GM06990 (cell line): ENCODE measurements around the gene CCR9.

Experiments
- DNase-seq: peaks from one replicate; pipeline ENCODE4 v3.0.0-alpha.2; 2011; ENCODE audit not compliant: insufficient read length; ENCODE audit errors: extremely low read depth
- H3K27me3 ChIP-seq: replicated peaks from 2 replicates; pipeline ENCODE4 v1.6.0; 2011; ENCODE audit warnings: low read length; ENCODE audit not compliant: control insufficient read depth, insufficient read depth
- H3K36me3 ChIP-seq: 2 replicates; pipeline ENCODE4 v1.5.1; 2011; ENCODE audit warnings: low read length; ENCODE audit not compliant: control insufficient read depth, insufficient read depth
- H3K4me3 ChIP-seq: replicated peaks from 2 replicates; pipeline ENCODE4 v1.5.1; 2011; ENCODE audit warnings: low read depth, mild to moderate bottlenecking, control low read depth, low read length
- TF ChIP-seq, protein P1 (sequence below): IDR thresholded peaks from 2 replicates; pipeline ENCODE4 v1.5.1; 2011; ENCODE audit warnings: low read length, control low read depth, mild to moderate bottlenecking, inconsistent platforms; ENCODE audit not compliant: insufficient read depth, poor library complexity, severe bottlenecking

The CCR9 gene

DNA sequence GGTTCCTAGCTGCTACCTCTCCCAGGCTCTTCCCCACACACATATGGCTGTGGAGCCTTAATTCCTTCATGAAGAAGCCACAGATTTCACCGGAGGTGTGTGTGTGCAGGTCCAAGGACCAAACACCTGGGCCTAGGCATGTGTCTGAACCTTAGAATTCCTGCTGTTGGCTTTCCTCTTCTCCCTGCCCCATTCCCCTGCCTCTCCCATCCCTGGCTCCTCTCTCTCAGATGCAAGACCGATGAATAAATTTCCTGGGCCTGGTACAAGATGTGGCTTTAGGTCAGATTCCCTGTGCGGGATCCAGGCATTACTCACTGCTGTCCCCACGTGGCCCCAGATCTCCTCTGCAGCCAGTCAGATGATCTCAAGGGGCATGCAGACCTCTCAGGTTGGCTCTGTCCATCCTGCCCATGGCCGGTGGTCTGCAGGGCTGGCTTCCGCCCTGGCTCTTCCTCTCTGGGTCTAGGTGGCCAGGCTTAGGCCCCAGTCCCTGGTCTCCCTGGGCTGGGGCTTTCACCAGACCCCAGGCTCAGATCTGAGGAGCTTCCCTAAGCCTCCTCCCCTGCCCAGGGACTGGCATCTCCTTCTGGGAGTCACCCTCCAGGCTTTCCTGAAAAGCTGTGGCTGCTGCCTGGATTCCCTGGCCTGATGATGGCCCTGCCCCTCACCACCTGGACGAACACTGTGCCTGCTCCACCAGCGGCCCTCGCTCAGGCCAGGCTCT, 20.5 kb downstream of the CCR9 start:
- TF ChIP-seq, protein P1, sequence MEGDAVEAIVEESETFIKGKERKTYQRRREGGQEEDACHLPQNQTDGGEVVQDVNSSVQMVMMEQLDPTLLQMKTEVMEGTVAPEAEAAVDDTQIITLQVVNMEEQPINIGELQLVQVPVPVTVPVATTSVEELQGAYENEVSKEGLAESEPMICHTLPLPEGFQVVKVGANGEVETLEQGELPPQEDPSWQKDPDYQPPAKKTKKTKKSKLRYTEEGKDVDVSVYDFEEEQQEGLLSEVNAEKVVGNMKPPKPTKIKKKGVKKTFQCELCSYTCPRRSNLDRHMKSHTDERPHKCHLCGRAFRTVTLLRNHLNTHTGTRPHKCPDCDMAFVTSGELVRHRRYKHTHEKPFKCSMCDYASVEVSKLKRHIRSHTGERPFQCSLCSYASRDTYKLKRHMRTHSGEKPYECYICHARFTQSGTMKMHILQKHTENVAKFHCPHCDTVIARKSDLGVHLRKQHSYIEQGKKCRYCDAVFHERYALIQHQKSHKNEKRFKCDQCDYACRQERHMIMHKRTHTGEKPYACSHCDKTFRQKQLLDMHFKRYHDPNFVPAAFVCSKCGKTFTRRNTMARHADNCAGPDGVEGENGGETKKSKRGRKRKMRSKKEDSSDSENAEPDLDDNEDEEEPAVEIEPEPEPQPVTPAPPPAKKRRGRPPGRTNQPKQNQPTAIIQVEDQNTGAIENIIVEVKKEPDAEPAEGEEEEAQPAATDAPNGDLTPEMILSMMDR: peak; percentile 49
- no peaks in the 10 kb centered on the region for H3K36me3 ChIP-seq
- no peak for DNase-seq
- no peak overlapping the region for H3K4me3 ChIP-seq
- peaks cover 1% of the 10 kb centered on the region for H3K27me3 ChIP-seq

DNA sequence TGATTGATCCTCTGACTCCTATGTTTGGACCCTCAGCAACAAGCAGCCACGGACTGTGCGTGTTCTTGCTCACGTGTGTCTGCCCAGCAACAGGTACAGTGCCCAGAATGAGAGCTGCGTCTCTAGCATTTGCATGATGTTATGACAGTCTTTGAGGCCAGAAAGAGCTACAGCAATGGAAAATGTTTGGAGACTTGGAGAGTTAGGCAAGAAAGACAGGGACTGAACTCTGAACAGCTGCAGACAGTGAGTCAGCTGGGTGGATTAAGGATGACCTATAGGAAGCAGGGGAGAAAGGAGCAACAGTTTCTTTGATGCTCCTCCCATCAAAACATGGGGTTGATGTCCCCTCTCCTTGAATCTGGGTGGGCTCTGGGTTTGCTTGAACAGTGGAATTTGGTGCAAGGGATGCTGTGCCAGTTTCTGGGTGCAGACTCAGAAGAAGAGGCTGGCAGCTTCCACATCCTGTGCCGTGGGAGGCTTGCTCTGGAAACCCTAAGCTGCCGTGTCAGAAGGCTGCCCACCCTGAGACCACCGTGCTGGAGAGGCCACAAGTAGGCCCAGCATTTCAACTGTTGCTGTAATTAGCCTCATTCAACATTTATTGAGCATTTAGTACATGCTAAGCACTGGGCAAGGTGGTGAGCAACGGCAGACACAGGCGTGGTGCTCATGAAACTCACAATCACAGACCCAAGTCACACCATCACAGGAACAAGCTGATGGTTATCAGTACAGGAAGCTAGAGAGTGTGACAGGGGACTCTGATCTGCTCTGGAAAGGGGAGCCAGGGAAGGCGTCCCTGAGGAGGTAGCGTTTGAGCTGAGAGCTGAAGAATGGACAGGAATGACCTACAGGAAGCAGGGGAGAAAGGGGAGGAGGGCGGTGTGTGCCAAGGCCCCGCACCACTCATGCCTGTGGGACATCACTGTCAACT, 21.7 kb downstream of the CCR9 start:
- Histone ChIP-seq H3K4me3 (no peak overlapping the region), H3K27me3 (peaks cover 1% of the 10 kb centered on the region), H3K36me3 (no peaks in the 10 kb centered on the region)
- no peak for DNase-seq
- TF ChIP-seq, protein P1: no peak

DNA sequence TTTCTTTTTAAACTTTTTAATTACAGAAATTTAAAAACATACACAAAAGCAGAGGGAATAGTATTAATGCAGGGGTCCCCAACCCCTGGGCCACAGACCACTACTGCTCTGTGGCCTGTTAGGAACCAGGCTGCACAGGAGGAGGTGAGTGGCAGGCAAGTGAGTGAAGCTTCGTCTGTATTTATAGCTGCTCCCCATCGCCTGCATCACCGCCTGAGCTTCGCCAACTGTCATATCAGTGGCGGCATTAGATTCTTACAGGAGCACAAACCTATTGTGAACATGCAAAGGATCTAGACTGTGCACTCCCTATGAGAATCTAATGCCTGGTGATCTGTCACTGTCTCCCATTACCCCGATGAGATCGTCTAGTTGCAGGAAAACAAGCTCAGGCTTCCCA, 22.4 kb downstream of the CCR9 start:
- DNase-seq: no peak
- Histone ChIP-seq H3K36me3 (no peaks in the 10 kb centered on the region), H3K27me3 (peaks cover 1% of the 10 kb centered on the region), H3K4me3 (no peak overlapping the region)
- TF ChIP-seq, protein P1: no peak

DNA sequence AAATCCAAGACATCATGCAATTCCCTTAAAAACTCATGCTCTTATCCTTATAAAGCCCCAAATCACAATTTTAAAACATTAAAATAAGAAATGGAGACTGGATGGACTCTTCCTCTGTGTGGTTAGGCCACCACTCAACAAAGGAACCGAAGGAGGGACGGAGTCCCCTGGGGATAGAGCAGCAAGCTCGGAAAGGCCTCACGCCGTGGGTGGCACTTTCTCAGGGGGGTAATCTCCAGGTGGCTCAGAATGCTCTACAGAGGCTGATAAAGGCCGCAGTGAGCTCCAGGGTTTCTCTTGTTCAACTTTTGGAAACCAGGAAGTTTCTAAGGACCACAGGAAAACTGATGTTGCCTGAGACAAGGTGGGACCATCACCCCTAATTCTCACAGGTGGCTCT, 23.2 kb downstream of the CCR9 start:
- Histone ChIP-seq H3K36me3 (no peaks in the 10 kb centered on the region), H3K27me3 (peaks cover 1% of the 10 kb centered on the region), H3K4me3 (no peak overlapping the region)
- TF ChIP-seq, protein P1: no peak
- DNase-seq: no peak

DNA sequence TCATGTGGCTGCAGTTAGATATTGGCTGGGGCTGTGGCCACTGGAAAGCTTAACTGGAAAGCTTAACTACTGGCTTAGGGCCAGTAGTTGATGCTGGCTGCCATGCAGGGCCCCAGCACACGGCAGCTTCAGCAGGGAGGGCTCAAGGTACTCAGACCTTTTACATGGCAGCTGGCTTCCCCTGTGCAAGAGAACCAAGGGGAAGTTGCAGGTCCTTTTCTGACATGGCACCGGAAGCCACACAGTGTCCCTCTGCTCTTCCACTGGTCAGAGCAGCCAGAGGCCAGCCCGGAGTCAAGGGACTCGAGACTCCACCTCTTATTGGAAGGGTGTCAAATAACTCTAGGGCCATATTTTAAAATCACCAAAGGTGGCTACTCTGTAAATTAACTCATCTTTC, 24.5 kb downstream of the CCR9 start:
- Histone ChIP-seq H3K36me3 (no peaks in the 10 kb centered on the region), H3K27me3 (peaks cover 1% of the 10 kb centered on the region), H3K4me3 (no peak overlapping the region)
- DNase-seq: no peak
- TF ChIP-seq, protein P1: no peak
